Stimulated activated CD4-positive, alpha-beta T cell treated with anti-CD3 and anti-CD28 coated beads, TNF-alpha, amount 100 ng/mL, for 1 hour (primary cell): ENCODE measurements around the gene LCN15.
"Not testable (repeated sequence)": the region's sequence is repeated elsewhere in the genome, so short reads cannot be mapped to it uniquely, and the experiment has no call there.

Experiments used
- DNase-seq, 3 donors: peaks; one replicate each; pipeline ENCODE4 v3.0.0-alpha.2; 2020; ENCODE audit warnings: low read depth in 3 of 3, low spot score in 1 of 3

LCN15 gene

DNA sequence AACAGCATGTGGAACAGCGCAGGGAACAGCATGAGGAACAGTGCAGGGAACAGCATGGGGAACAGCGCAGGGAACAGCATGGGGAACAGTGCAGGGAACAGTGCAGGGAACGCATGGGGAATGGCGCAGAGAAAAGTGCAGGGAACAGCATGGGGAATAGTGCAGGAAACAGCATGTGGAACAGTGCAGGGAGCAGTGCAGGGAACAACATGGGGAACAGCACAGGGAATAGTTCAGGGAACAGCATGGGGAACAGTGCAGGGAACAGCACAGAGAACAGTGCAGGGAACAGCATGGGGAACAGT lies 8.2 kb downstream of the LCN15 start:
- DNase-seq, result no peak

DNA sequence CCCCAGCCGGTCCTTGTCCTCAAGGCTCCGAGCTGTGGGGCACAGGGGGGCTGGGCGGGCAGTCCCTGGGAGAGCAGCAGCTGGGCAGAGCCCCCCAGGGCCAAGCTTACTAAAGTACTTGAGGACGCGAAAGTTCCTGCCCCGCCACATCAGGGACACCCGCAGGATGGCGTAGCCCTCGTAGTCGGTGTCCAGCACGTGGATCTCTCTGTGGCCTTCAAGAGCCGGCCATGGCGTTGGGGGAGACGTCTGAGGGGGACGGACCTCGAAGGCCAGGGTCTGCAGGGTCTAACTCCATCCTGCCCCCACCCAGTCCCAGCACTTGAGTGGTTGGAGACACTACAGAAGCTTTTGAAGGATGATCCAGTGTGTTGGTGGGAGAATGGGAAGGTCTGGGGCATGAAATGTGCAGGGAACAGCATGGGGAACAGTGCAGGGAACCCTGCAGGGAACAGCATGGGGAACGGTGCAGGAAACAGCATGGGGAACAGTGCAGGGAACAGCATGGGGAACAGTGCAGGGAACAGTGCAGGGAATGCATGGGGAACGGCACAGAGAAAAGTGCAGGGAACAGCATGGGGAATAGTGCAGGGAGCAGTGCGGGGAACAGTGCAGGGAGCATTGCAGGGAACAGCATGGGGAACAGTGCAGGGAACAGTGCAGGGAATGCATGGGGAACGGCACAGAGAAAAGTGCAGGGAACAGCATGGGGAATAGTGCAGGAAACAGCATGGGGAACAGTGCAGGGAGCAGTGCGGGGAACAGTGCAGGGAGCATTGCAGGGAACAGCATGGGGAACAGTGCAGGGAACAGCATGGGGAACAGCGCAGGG lies 8.8 kb downstream of the LCN15 start:
- not testable (repeated sequence) for DNase-seq

DNA sequence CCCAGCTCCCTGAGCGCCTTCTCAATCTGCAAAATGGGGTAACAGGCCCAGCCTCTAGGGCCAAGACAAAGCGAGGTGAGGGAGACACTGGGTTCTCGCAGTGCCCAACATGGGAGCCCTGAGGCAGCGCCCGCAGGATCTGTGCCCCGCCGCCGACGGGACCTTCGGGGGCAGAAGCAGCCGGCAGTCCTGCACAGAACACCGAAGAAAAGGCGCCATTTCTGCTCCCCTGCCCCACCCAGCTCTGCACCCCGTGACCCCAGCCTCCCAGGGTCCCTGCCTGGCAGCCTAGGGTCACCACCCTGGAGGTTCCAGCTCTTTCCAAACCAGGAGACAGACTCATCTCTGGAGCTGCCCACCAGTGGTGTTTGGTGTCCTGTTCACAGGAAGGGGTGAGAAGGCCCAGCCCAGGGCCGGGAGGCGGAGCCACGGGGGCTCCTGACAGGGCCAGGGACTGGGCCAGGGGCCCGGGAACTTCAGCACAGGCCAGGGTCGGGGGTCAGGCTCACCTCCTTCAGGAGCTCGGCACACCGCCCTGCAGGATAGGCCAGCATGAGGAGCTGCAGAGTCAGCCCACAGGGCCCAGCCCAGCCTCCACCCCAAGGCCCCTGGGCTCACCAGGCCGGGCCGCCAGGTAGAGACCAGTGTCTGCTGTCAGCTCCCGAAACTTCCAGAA lies 9.6 kb downstream of the LCN15 start:
- no peak for DNase-seq

DNA sequence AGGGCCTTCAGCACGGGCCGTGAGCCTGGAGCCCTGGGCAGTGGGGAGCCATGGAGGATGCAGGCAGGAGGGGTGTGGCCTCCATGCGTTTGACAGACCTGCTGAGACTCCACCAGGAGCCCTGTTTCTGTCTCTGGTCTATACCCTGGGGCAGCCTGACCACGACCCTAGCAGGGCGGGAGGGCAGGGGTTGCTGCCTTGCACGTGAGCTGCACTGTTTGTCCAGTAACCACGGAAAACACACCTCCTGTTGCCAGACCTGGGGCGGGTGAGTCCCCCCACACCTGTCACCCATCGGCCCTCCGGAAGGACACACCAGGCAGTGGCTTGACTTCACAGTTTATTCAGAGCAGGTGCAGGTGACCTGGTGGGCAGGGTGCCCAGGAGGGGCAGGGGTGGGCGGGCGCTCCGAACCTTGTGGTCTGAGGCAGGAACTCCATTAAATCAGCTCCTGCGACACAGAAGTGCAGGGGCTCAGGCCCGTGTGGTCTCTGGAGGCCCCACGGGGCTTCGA lies 10.2 kb downstream of the LCN15 start:
- DNase-seq, result no peak

DNA sequence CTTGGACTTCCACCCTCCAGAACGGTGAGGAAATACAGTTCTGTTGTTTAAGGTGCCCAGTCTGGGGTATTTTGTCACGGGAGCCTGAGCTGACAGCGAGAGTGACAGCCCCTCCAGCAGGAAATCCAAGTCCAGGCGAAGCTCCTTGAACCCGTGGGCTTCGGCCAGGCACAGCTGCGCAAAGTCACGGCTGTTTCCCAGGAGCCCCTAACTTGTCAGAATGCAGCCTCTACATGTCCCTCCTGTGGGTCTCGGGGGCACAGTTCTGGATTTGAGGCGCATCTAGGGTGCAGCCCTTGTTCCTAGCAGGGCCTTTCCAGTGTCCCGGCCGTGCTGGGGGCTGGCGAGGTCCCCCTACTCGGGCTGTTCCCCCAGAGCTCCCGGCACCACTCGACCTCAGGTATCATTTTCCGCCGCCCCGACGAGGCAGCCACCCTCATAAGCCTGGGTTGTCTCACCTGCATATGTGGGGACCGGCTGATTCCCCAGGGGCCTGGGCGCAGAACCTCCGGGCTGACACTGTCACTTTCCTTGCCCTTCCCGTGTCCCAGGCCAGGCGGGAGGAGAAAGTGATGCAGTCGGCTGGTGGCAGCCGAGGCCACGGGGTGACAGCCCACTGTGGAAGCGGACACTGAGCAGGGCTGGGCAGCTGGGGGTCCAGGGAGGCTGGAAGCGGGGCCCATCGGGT lies 10.8 kb downstream of the LCN15 start:
- DNase-seq, result no peak

DNA sequence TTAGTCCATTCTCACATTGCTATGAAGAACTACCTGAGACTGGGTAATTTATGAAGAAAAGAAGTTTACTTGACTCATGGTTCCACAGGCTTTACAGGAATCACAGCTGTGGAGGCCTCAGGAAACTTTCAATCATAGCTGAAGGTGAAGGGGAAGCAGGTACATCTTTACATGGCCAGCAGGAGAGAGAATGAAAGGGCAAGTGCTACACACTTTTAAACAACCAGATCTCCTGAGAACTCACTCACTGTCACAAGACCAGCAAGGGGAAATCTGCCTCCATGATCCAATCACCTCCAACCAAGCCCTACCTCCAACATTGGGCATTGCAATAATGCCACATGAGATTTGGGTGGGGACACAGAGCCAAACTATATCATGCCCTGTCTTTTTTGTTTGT lies 12.5 kb downstream of the LCN15 start:
- no peak for DNase-seq

DNA sequence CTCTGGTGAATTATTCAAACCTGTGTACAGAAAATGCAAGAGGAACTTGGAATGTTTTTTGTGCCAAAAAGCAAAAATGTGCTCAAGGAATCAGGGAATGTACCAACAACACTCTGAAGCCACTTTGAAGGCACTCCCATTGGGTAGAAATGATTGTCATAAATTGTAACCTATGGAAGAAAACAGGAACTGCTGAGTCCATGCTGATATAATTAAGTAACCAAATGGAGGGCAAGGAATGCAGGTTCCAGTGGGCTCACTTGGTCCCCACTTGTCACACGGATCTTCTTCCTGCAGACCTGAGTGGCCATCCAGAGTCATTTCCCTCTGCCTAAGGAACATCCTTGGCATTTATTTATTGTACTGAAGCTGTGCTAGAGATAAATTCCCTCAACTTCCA lies 13.1 kb downstream of the LCN15 start:
- DNase-seq, result no peak

DNA sequence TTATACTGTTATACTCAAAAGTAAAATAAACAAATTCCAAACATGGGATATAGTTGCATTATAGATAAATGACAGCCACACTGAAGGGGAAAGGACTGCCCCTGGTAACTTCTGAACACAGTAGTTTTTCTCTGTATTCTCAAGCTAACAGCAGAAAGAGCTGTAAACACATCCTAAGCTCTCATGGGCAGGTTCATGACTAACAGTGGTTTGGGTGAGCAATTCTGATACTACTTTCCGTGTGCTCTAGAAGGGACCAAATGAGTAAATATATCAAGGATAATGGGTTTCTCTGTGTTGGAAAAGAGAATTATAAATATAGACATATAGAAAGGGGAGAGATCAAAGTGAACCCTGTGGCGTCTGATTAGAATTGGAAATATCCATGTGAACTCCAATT lies 13.8 kb downstream of the LCN15 start:
- DNase-seq, result no peak

DNA sequence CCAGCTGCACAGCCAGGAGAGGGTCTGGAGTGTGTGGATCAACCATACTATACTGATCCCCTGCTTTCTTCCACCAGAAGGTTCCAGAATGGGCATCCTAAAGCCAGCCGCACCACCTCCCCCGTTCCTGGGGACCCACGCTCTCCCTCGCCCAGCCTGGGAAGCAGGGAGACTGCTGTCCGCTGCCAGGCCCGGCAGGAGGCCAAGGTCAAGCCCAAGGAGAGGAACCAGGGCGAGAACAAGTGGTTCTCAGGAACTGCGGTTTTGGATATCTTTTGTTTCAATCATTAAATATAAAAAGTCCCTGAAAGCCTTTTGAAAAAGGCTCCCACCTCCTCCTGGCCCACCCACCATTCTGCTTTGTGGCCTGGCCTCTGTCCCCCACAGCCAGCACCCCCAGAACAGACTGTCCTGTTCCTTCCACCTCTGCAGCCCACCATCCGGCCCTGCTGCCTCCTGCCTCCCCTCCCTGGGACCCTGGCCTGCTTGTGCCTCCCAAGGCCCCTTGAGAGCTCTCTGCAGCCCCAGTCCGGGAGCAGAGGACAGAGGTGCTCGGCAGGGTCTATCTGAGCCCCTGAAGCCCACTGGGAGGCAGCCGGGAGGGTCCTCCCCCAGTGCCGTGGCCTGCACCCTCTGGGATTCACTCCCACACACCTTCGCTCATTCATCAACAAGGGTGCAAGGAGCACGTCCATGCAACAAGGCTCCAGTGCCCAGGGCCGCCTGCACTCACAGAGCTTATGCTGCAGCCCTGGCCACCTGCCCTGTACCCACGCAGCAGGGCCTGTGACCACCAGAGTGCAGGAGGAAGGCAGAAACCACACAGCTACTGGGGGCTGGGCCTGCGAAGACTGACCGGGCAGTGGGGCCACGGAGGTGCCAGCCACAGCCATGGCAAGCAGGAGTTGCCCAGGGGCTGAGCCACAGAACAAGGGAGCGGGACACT lies 15.4 kb downstream of the LCN15 start:
- DNase-seq, result no peak

DNA sequence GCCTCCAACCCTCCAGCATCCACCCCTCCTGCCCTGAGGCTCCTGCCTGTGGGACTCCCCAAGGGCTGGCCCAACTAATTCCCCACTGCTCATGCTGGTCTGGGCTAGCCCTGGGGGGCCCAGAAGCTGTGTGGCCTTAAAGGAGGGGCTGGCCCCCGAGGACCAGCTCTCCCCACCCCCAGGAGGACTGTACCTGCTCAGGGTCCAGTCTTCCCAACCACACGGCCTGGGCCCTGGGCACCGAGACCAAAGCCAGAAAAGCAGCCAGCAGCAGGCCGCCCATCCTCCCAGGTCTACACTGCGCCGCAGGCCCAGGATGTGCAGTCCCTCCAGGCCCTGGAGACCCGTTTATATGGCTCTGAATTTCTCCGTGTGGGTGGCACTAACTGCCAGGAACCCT lies 16.1 kb downstream of the LCN15 start, which contains the start of gene LCN6:
Gene LCN6, minus strand, starts transcription at position 325 of the 400 bp plus-strand sequence. Its CDS starts 42 bp downstream, at position 283.
- no peak for DNase-seq

DNA sequence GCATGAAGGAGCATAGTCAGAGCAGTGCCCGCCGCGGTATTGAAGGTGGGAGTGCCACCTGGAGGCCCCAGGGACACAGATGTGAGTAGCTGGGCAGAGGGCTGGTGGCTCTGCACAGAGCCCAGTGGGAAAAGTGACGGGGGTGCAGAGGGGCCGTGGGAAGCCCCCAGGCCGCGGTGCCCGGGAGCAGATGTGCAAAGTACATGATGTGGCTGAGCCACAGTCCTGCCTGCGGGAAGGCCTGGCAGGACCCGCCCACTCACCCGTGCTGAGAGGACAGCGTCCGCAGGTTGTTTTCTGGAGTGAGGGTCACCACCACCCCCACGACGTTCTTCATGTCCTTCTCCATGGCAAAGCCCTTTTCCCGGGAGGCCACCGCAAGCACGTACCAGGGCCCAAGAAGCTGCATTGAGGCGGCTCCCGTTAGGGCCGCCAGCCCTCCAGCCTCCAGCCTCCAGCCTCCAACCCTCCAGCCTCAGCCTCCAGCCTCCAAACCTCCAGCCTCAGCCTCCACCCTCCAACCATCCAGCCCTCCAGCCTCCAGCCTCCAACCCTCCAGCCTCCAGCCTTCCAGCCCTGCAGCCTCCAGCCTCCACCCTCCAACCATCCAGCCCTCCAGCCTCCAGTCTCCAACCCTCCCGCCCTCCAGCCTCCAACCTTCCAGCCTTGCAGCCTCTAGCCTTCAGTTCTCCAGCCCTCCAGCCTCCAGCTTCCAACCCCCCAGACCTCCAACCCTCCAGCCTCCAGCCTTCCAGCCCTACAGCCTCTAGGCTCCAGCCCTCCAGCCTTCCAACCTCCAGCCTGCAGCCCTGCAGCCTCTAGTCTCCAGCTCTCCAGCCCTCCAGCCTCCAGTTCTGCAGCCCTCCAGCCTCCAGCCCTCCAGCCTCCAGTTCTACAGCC lies 16.9 kb downstream of the LCN15 start:
- no peak for DNase-seq

DNA sequence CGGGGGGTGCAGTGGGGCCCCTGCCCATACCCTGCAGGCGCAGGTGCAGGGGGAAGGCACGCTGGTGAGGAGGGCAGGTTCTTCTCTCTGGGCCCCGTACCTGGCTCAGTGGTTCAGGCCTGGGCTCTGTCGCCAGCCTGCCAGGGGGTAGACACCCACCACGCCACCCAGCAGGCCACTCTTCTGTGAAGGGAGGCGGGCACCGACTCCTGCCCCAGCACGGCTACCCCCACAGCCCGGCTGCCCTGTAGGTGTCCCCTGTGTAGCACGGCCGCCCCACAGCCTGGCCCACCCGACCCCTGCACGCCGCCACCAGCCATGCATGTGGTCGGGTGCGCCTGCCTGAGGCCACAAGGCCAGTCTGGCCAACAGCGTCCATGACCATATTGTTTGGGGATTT lies 17.7 kb downstream of the LCN15 start:
- no peak for DNase-seq

DNA sequence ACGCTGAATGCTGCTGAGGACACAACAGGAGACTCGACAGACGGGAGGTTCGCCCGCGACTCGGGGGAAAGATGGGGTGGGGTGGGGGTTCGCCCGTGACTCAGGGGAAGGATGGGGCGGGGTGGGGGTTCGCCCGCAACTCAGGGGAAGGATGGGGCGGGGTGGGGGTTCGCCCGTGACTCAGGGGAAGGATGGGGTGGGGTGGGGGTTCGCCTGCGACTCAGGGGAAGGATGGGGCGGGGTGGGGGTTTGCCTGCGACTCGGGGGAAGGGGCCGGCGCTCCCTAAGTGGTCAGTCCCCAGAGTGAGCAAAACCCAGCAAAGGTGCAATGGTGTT lies 18.2 kb downstream of the LCN15 start:
- no peak for DNase-seq

DNA sequence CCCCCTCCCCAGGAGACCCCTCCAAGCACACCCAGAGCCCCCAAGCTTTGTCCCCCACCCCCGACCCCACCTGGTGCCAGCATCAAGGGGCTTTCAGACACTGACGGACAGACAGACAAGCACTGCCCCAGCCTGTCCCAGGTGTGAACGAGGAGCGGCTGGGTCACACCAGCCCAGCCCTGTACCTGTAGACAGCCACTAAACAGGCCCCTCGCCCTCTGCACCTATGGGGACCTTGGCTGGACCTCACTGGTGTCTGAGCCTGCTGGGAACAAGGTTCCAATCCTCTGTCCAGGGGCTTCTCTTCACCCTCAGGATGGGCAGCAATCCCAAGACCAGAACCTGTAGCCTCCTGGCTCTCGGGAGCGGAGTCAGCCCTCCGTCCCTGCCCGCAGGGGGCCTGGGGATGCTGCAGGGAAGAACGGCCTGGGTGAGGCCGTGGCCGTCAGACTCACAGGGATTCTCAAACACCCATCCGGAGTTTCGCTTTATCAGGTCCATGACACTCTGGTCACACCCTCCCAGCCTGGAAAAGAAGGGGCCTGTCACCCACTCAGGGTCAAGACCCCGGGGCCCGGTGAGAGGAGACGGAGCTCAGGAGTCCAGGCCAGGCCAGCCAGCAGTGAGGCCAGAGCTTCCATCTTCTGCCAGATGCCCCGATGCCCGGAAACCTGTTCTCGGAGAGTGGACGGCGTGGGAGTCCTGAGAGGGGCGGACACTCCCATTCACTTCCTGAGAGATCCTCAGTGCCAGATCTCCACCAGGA lies 18.7 kb downstream of the LCN15 start:
- DNase-seq, result no peak

DNA sequence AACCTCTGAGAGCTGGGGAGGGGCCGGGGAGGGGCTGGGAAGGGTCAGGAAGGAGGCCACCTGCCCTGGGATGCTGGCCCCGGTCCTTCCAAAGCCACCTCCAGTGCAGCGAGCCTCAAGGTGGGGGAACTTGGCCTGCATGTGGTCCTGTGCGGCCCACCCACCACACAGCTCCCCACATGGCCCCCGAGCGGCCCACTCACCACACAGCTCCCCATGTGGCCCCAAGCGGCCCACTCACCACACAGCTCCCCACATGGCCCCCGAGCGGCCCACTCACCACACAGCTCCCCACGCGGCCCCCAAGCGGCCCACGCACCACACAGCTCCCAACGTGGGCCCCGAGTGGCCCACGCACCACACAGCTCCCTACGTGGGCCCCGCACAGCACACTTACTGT lies 19.5 kb downstream of the LCN15 start:
- DNase-seq, result no peak

DNA sequence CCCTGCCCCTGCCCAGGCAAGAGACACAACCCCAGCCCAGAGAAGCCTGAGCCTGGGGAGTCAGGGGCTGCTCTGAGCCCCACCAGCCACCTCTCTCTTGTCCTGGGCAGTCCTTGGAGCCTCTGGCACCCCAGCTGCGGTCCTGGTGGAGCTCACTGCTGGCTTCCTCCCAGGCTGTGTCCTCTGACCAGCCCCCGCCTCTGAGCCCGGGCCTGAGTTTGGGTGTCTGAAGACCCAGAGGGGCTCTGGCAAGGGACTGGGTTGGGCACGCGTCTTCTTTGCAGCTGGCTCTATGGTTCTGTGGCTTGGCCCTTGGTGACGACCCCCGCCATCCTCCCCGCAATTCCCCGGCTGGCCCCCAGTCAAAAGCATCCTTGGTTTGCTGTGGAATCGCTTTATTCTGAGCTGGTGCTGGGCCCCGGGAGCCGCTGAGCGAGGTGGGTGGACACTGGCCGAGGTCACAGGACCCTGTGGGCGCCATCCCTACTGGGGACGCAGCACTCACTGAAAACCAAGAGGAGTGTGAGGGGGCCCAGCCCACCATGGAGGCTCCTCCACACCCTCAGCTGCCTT lies 20.6 kb downstream of the LCN15 start:
- no peak for DNase-seq

DNA sequence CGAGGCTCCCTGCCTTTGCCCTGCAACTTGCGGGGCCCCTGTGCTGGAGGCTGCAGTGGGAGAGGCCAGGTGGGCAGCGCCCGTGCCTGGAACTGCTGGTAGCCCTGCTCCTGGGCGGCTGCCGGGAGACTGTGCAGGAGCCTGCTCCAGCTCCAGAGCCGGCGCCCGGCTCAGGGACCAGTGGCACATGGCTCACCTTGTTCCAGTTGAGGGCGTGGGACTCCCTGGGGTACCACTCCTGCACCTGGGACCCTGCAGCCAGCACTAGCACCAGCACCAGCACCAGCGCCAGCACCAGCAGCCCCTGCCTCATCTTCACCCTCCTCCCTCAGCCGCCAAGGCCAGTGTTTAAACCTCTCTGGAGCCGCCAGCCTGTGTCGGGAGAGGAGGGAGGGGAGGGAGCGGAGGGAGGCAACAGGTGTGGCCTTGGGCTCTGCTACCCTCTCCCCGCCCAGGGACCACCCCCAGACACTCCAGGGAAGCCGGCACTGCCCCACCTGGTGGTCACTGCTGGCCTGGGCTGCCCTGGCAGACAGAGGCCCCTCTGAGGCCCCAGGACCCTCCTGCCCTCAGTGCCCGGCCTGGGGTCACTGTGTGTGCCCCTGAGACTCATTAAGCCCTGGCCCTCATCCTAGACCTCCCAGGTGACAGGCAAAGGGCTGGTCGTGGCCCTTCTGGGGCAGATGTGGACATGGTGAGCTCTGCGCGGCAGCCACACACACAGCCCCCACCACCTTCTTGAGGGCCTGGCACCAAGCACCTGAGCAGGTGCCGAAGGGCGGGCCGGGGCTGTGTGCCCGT lies 21.5 kb downstream of the LCN15 start, which contains the start of gene LCN10:
Gene LCN10, minus strand, starts transcription at position 350 of the 801 bp plus-strand sequence. Its CDS starts 37 bp downstream, at position 313.
- DNase-seq, result no peak
